Prostate gland (tissue), 2 donors: ENCODE measurements around the gene CD58.

Experiments
- CTCF ChIP-seq, 4 experiments: fragments of 200-600 bp in 2 of 4; fragments of 450-650 bp in 2 of 4; sonication (generic) in 2 of 4; IDR thresholded peaks; 1 replicate in 3 of 4; 2 replicates in 1 of 4; pipeline ENCODE4 v1.5.1; 2016 to 2019; ENCODE audit warnings: antibody characterized with exemption in 4 of 4, mild to moderate bottlenecking in 2 of 4, moderate library complexity in 2 of 4
- POLR2A ChIP-seq: fragments of 450-650 bp; IDR thresholded peaks from one replicate; pipeline ENCODE4 v1.6.1; 2016; ENCODE audit warnings: antibody characterized with exemption, mild to moderate bottlenecking
- POLR2AphosphoS5 ChIP-seq: sonication (generic); formaldehyde crosslinking; IDR thresholded peaks from one replicate; pipeline ENCODE4 v1.6.1; 2017; ENCODE audit warnings: antibody characterized with exemption

DNA sequence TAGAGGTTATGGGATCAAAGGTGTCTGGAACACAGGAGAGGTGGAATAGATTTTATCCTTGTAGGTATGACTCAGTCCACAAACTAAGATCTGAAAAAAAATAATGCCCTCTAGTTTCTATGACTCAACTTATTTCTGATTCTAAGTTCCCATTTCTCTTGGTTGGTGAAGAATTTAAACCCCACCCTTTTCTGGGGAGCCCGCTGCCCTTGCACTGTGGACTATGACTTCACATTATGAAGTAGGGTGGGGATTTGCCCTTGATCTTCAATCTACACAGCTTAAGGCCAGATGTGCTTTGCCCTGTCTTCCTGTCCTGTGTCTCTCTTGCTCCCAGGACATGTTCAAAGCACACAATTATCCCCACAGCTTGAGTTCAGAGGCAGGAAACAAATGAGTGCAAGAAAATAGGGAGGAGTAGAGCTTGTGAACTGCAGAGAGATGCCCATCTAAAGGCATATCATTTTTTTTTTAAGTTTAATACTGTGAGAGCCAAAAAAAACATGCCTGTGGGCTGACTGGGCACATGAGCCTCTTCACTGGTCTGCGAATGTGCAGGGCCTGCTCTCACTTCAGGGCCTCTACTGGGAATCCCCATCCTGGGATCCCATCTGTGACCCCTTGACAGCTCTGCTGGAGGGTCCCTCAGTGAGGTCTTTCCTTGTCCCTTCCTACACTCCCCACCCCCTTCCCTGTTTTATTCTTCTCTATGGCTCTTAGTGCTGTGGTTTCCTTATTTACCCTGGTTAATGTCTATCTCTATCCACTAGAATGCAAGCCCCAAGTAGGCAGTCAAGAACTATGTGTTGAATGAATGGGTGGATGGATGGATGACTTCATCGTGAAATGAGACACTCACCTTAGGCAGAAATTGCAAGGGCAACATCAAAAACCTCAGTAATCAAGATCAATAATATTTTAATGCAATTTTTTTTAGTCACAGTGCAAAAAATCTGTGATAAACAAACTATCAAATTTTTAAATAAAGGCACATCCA is 61.5 kb downstream of the CD58 start:
- no peak for TF ChIP-seq CTCF (IDR thresholded peaks at IDR 0.05)
- no peak for TF ChIP-seq POLR2AphosphoS5
- no peak for TF ChIP-seq POLR2A
